ENCODE data around the gene CCDC157.

The CCDC157 gene

DNA sequence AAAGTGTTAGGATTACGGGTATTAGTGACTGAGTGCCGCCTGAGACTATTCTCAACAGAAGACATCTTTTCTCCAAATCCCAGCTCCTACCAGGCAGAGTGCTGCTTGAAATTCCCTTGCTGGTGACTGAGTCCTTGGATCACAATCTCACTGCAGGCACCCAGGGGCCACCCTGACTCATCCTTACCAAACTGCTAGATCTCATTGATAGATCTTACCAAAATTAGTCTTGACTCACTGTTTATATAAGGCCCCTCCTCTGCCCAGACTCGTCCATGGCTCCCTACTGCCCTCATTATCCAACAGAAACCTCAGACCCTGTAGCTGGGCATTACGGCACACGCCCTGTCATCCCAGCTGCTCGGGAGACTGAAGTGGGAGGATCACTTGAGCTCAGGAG lies 44.8 kb upstream of the CCDC157 start:
- H3K79me2 ChIP-seq (ENCODE audit: control insufficient read depth, low read length), result no peaks in the 10 kb centered on the region
- no peaks in the 10 kb centered on the region for H3K9me3 ChIP-seq (ENCODE audit: control insufficient read depth, insufficient read depth, low read length)
- no peaks in the 10 kb centered on the region for H3F3A ChIP-seq (ENCODE audit: control insufficient read depth, insufficient read depth)
- H3K4me2 ChIP-seq (ENCODE audit: low read length), result no peak overlapping the region
- no peaks in the 10 kb centered on the region for H3K36me3 ChIP-seq (ENCODE audit: control insufficient read depth, low read length)
- no peak for TF ChIP-seq EZH2phosphoT487 (IDR thresholded peaks at IDR 0.05; ENCODE audit: borderline replicate concordance, low read length)
- TF ChIP-seq CTCF (IDR thresholded peaks at IDR 0.05; ENCODE audit: low read depth, low read length, poor library complexity, severe bottlenecking), result no peak
- no peaks in the 10 kb centered on the region for H3K27me3 ChIP-seq (ENCODE audit: control insufficient read depth, low read length)
- H4K20me1 ChIP-seq (ENCODE audit: control insufficient read depth, insufficient read depth, low read depth, low read length), result no peaks in the 10 kb centered on the region
- H3K27ac ChIP-seq (ENCODE audit: low read depth, low read length), result no peak overlapping the region
- H3K4me3 ChIP-seq (ENCODE audit: low read length), result no peak overlapping the region
- H3K9me2 ChIP-seq (replicated peaks; ENCODE audit: control insufficient read depth, low read length), result no peaks in the 10 kb centered on the region
- peaks cover 16% of the 10 kb centered on the region for H3K4me1 ChIP-seq (ENCODE audit: control insufficient read depth, low read length)

DNA sequence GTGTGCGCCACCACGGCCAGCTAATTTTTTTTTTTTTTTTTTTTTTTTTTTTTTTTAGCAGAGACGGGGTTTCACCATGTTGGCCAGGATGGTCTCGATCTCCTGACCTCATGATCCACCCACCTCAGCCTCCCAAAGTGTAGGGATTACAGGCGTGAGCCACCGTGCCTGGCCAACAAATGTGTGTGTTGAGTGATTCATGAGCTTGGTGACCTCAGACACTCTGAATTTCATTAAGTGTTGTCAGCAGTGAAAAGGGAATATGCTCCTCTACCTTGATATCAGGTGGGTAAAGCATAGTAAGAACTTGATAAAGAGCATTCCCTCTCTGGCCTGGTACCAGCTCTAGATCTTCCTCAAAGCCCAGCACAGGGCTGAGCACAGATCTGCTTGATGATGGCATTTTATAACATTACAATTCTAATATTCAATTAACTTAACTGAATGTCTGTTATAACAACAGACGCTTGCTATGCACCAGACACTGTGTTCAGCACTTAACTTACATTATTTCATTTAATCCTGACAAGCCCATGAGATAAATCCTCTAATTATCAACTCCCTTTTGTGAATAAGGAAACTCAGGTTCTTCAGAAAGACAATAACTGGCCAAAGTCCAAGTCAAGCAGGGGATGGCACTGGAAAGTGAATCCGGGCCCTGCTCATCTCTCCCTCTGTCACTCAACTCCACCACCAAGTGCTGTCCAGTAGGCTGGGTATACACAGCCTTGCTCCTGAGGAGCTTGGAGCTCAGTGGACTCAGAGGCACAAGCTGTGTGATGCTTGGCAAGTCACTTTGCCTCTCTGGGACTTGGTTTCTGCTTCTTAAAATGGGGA lies 43.1 kb upstream of the CCDC157 start:
- no peaks in the 10 kb centered on the region for H3F3A ChIP-seq (ENCODE audit: control insufficient read depth, insufficient read depth)
- no peaks in the 10 kb centered on the region for H3K79me2 ChIP-seq (ENCODE audit: control insufficient read depth, low read length)
- peaks cover 5% of the 10 kb centered on the region for H3K4me1 ChIP-seq (ENCODE audit: control insufficient read depth, low read length)
- no peak overlapping the region for H3K27ac ChIP-seq (ENCODE audit: low read depth, low read length)
- TF ChIP-seq EZH2phosphoT487 (IDR thresholded peaks at IDR 0.05; ENCODE audit: borderline replicate concordance, low read length) (no peak), CTCF (IDR thresholded peaks at IDR 0.05; ENCODE audit: low read depth, low read length, poor library complexity, severe bottlenecking) (no peak)
- H3K4me3 ChIP-seq (ENCODE audit: low read length), result no peak overlapping the region
- no peak overlapping the region for H3K4me2 ChIP-seq (ENCODE audit: low read length)
- H3K36me3 ChIP-seq (ENCODE audit: control insufficient read depth, low read length), result no peaks in the 10 kb centered on the region
- H3K27me3 ChIP-seq (ENCODE audit: control insufficient read depth, low read length), result no peaks in the 10 kb centered on the region
- no peaks in the 10 kb centered on the region for H3K9me2 ChIP-seq (replicated peaks; ENCODE audit: control insufficient read depth, low read length)
- H3K9me3 ChIP-seq (ENCODE audit: control insufficient read depth, insufficient read depth, low read length), result no peaks in the 10 kb centered on the region
- H4K20me1 ChIP-seq (ENCODE audit: control insufficient read depth, insufficient read depth, low read depth, low read length), result no peaks in the 10 kb centered on the region

DNA sequence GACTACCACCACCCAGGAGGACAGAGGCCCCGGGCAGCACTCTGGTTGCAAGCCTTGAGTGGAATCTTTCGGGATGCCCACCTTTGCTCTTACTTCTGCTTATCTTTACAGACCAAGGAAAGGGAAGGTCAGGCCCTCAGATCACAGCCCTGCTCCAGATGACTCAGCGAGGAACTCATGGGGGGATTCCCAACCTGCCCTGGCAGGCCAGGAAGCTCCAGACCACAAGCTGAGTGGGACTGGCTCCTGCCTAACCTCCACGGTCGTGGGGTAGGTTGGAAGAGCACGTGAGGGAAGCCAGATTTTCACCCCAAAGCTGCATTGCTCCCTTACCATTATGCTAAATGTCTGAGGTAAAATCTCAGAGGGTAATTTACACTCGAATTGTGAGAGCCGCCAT lies 41.9 kb upstream of the CCDC157 start:
- no peaks in the 10 kb centered on the region for H3K36me3 ChIP-seq (ENCODE audit: control insufficient read depth, low read length)
- H3K9me3 ChIP-seq (ENCODE audit: control insufficient read depth, insufficient read depth, low read length), result no peaks in the 10 kb centered on the region
- H3K9me2 ChIP-seq (replicated peaks; ENCODE audit: control insufficient read depth, low read length), result no peaks in the 10 kb centered on the region
- no peaks in the 10 kb centered on the region for H3K79me2 ChIP-seq (ENCODE audit: control insufficient read depth, low read length)
- no peaks in the 10 kb centered on the region for H4K20me1 ChIP-seq (ENCODE audit: control insufficient read depth, insufficient read depth, low read depth, low read length)
- H3K4me3 ChIP-seq (ENCODE audit: low read length), result no peak overlapping the region
- 0 out of 2 replicates have a peak, but pooled peaks cover 3% of the 10 kb centered on the region for H3K4me1 ChIP-seq (ENCODE audit: control insufficient read depth, low read length)
- no peaks in the 10 kb centered on the region for H3K27me3 ChIP-seq (ENCODE audit: control insufficient read depth, low read length)
- TF ChIP-seq EZH2phosphoT487 (IDR thresholded peaks at IDR 0.05; ENCODE audit: borderline replicate concordance, low read length) (no peak), CTCF (IDR thresholded peaks at IDR 0.05; ENCODE audit: low read depth, low read length, poor library complexity, severe bottlenecking) (no peak)
- no peak overlapping the region for H3K4me2 ChIP-seq (ENCODE audit: low read length)
- H3F3A ChIP-seq (ENCODE audit: control insufficient read depth, insufficient read depth), result no peaks in the 10 kb centered on the region
- H3K27ac ChIP-seq (ENCODE audit: low read depth, low read length), result no peak overlapping the region

All from DOHH2 (cell line).